Mucosa of stomach (tissue), 1 donor: Measurements from ENCODE around the gene KRR1.
"Not testable (repeated sequence)": the region's sequence is repeated elsewhere in the genome, so short reads cannot be mapped to it uniquely, and the experiment has no call there.

Experiments used
- H3K27me3 ChIP-seq: one replicate; pipeline ENCODE4 v1.7.0; 2013; ENCODE audit warnings: mild to moderate bottlenecking, low read length; ENCODE audit not compliant: control insufficient read depth, insufficient read depth
- H3K36me3 ChIP-seq: one replicate; pipeline ENCODE4 v1.7.0; 2013; ENCODE audit warnings: low read length; ENCODE audit not compliant: control insufficient read depth, insufficient read depth
- H3K4me1 ChIP-seq: one replicate; pipeline ENCODE4 v1.7.0; 2013; ENCODE audit warnings: mild to moderate bottlenecking, low read length; ENCODE audit not compliant: control insufficient read depth, insufficient read depth
- H3K4me3 ChIP-seq: one replicate; pipeline ENCODE4 v1.7.0; 2013; ENCODE audit warnings: low read length
- H3K9ac ChIP-seq: one replicate; pipeline ENCODE4 v1.7.0; 2013; ENCODE audit warnings: mild to moderate bottlenecking, low read length, moderate library complexity
- H3K9me3 ChIP-seq: one replicate; pipeline ENCODE4 v1.7.0; 2013; ENCODE audit warnings: mild to moderate bottlenecking, low read length, moderate library complexity; ENCODE audit not compliant: control insufficient read depth
- donor health status: Pancreatic carcinoma.

KRR1 gene

GRCh38 chr12:75509621-75510020 is 1.8 kb downstream of the KRR1 start:
- H3K27me3 ChIP-seq: no peaks in the 10 kb centered on the region
- H3K9ac ChIP-seq: no peak overlapping the region
- H3K4me1 ChIP-seq: no peaks in the 10 kb centered on the region
- H3K36me3 ChIP-seq: no peaks in the 10 kb centered on the region
- H3K9me3 ChIP-seq: no peaks in the 10 kb centered on the region
- no peak overlapping the region for H3K4me3 ChIP-seq

- H3K27me3 ChIP-seq: no peaks in the 10 kb centered on the region
- no peaks in the 10 kb centered on the region for H3K4me1 ChIP-seq
- H3K36me3 ChIP-seq: no peaks in the 10 kb centered on the region
- no peak overlapping the region for H3K4me3 ChIP-seq
- H3K9me3 ChIP-seq: no peaks in the 10 kb centered on the region
- no peak overlapping the region for H3K9ac ChIP-seq
These were observed 3.2 kb downstream of the KRR1 start for GRCh38 chr12:75508159-75508558.

- Histone ChIP-seq H3K36me3 (no peaks in the 10 kb centered on the region), H3K9me3 (no peaks in the 10 kb centered on the region), H3K4me1 (no peaks in the 10 kb centered on the region), H3K27me3 (no peaks in the 10 kb centered on the region), H3K9ac (no peak overlapping the region), H3K4me3 (no peak overlapping the region)
These were observed 4.3 kb downstream of the KRR1 start for GRCh38 chr12:75507086-75507485.

GRCh38 chr12:75505706-75506312 is 5.6 kb downstream of the KRR1 start:
- no peak overlapping the region for H3K4me3 ChIP-seq
- H3K4me1 ChIP-seq: no peaks in the 10 kb centered on the region
- no peak overlapping the region for H3K9ac ChIP-seq
- no peaks in the 10 kb centered on the region for H3K27me3 ChIP-seq
- no peaks in the 10 kb centered on the region for H3K36me3 ChIP-seq
- no peaks in the 10 kb centered on the region for H3K9me3 ChIP-seq

- H3K9ac ChIP-seq: no peak overlapping the region
- H3K9me3 ChIP-seq: no peaks in the 10 kb centered on the region
- H3K36me3 ChIP-seq: no peaks in the 10 kb centered on the region
- H3K4me1 ChIP-seq: no peaks in the 10 kb centered on the region
- no peak overlapping the region for H3K4me3 ChIP-seq
- no peaks in the 10 kb centered on the region for H3K27me3 ChIP-seq
These were observed 7.5 kb downstream of the KRR1 start for GRCh38 chr12:75503866-75504265.

GRCh38 chr12:75503459-75503858 is 8.0 kb downstream of the KRR1 start:
- Histone ChIP-seq H3K4me1 (no peaks in the 10 kb centered on the region), H3K4me3 (no peak overlapping the region), H3K36me3 (no peaks in the 10 kb centered on the region), H3K27me3 (no peaks in the 10 kb centered on the region), H3K9me3 (no peaks in the 10 kb centered on the region), H3K9ac (no peak overlapping the region)

GRCh38 chr12:75491169-75491568 is 20.2 kb downstream of the KRR1 start:
- Histone ChIP-seq H3K9me3 (no peaks in the 10 kb centered on the region), H3K36me3 (no peaks in the 10 kb centered on the region), H3K4me1 (no peaks in the 10 kb centered on the region), H3K27me3 (no peaks in the 10 kb centered on the region), H3K9ac (no peak overlapping the region), H3K4me3 (no peak overlapping the region)

- H3K27me3 ChIP-seq: no peaks in the 10 kb centered on the region
- H3K9ac ChIP-seq: no peak overlapping the region
- H3K36me3 ChIP-seq: no peaks in the 10 kb centered on the region
- H3K4me3 ChIP-seq: no peak overlapping the region
- no peaks in the 10 kb centered on the region for H3K9me3 ChIP-seq
- H3K4me1 ChIP-seq: no peaks in the 10 kb centered on the region
These were observed 21.7 kb downstream of the KRR1 start for GRCh38 chr12:75489613-75490210.

GRCh38 chr12:75489187-75489586 is 22.2 kb downstream of the KRR1 start:
- Histone ChIP-seq H3K27me3 (no peaks in the 10 kb centered on the region), H3K4me1 (no peaks in the 10 kb centered on the region), H3K9ac (no peak overlapping the region), H3K36me3 (no peaks in the 10 kb centered on the region), H3K9me3 (no peaks in the 10 kb centered on the region), H3K4me3 (no peak overlapping the region)

- no peaks in the 10 kb centered on the region for H3K4me1 ChIP-seq
- no peaks in the 10 kb centered on the region for H3K27me3 ChIP-seq
- no peaks in the 10 kb centered on the region for H3K9me3 ChIP-seq
- no peaks in the 10 kb centered on the region for H3K36me3 ChIP-seq
- H3K9ac ChIP-seq: no peak overlapping the region
- no peak overlapping the region for H3K4me3 ChIP-seq
These were observed 22.9 kb downstream of the KRR1 start for GRCh38 chr12:75488553-75488952.

- no peaks in the 10 kb centered on the region for H3K9me3 ChIP-seq
- H3K4me1 ChIP-seq: no peaks in the 10 kb centered on the region
- no peaks in the 10 kb centered on the region for H3K36me3 ChIP-seq
These were observed 24.1 kb downstream of the KRR1 start for GRCh38 chr12:75487308-75487707.

GRCh38 chr12:75484450-75484849 is 27.0 kb downstream of the KRR1 start:
- H3K27me3 ChIP-seq, H3K36me3 ChIP-seq, H3K9ac ChIP-seq, H3K4me3 ChIP-seq, H3K4me1 ChIP-seq, H3K9me3 ChIP-seq: not testable (repeated sequence)

More at GRCh38 chr12:75487308-75487707, 24.1 kb downstream of the KRR1 start:
- no peak overlapping the region for H3K9ac ChIP-seq
- H3K4me3 ChIP-seq: no peak overlapping the region
- no peaks in the 10 kb centered on the region for H3K27me3 ChIP-seq

- Histone ChIP-seq H3K4me3 (no peak overlapping the region), H3K27me3 (no peaks in the 10 kb centered on the region), H3K36me3 (no peaks in the 10 kb centered on the region), H3K9me3 (no peaks in the 10 kb centered on the region), H3K9ac (no peak overlapping the region), H3K4me1 (no peaks in the 10 kb centered on the region)
These were observed 28.0 kb downstream of the KRR1 start for GRCh38 chr12:75483431-75483830.
